ENCODE measurements around the gene CYP26B1. TPM values are rescaled to one million over a fixed set of nuclear protein-coding genes. Genes with fewer than 3 reads are reported as not detected.

Gene CYP26B1
- total RNA-seq, 1 donor from 2014 or later = 1.5 TPM

- H3K27me3 ChIP-seq (ENCODE audit: low read depth) = peaks cover 87% of the 10 kb centered on the region
- no peaks in the 10 kb centered on the region for H3K36me3 ChIP-seq
- no peak overlapping the region for H3K27ac ChIP-seq (replicated peaks)
- peak overlapping the region; percentile 70 for H3K4me3 ChIP-seq
- DNase-seq = peak; percentile 57
- peaks cover 49% of the 10 kb centered on the region for H3K4me1 ChIP-seq
- TF ChIP-seq, protein P1, sequence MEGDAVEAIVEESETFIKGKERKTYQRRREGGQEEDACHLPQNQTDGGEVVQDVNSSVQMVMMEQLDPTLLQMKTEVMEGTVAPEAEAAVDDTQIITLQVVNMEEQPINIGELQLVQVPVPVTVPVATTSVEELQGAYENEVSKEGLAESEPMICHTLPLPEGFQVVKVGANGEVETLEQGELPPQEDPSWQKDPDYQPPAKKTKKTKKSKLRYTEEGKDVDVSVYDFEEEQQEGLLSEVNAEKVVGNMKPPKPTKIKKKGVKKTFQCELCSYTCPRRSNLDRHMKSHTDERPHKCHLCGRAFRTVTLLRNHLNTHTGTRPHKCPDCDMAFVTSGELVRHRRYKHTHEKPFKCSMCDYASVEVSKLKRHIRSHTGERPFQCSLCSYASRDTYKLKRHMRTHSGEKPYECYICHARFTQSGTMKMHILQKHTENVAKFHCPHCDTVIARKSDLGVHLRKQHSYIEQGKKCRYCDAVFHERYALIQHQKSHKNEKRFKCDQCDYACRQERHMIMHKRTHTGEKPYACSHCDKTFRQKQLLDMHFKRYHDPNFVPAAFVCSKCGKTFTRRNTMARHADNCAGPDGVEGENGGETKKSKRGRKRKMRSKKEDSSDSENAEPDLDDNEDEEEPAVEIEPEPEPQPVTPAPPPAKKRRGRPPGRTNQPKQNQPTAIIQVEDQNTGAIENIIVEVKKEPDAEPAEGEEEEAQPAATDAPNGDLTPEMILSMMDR (IDR thresholded peaks at IDR 0.05; ENCODE audit: borderline replicate concordance) = peak; percentile 91
- intact Hi-C loops (cut with micrococcal nuclease) = loop anchor here (5.0 to 10.0 kb wide), 2 partner anchors 228 to 346 kb away; no protein-coding TSS in a partner anchor
- H3K9me3 ChIP-seq (replicated peaks) = no peaks in the 10 kb centered on the region
Measured at GRCh38 chr2:72150157-72150860, 2.6 kb upstream of the CYP26B1 start.

DNA sequence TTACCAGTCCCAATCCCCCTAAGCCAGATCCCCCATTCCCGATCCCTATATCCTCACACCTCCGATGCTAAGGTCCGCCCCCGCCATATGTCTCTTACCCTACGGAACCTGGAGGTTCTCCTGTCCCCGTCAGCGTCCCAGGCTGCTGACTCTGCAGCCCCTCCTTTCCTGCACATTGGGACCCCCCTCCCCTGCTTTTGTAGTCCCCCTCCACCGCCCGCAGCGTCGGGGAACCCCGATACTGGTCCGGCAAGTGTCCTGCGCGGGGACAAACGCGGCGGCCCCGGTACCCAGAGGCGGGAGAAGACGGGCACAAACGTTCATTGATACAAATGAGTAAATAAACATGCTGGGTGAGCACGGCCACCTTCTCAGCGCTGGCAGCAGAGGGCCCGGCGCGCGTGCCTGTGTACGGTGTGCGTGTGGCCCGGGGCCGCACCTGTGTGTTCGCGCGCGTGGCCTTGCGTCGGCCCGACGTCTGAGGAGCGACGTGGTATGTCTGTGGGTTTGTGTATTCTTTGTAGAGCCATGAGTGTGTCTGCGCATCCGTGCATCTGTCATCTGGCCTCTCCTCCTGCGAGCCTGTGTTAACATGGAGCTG, 2.0 kb upstream of the CYP26B1 start:
- intact Hi-C loops (cut with micrococcal nuclease) = loop anchor here (5.0 to 10.0 kb wide), 3 partner anchors 227 to 605 kb away; no protein-coding TSS in a partner anchor
- Histone ChIP-seq H3K4me3 (peak overlapping the region; percentile 70), H3K27me3 (ENCODE audit: low read depth) (peaks cover 87% of the 10 kb centered on the region), H3K4me1 (peaks cover 56% of the 10 kb centered on the region), H3K27ac (replicated peaks) (no peak overlapping the region), H3K9me3 (replicated peaks) (no peaks in the 10 kb centered on the region), H3K36me3 (no peaks in the 10 kb centered on the region)
- DNase-seq = peak; percentile 18
- TF ChIP-seq, protein P1 (IDR thresholded peaks at IDR 0.05; ENCODE audit: borderline replicate concordance) = no peak

DNA sequence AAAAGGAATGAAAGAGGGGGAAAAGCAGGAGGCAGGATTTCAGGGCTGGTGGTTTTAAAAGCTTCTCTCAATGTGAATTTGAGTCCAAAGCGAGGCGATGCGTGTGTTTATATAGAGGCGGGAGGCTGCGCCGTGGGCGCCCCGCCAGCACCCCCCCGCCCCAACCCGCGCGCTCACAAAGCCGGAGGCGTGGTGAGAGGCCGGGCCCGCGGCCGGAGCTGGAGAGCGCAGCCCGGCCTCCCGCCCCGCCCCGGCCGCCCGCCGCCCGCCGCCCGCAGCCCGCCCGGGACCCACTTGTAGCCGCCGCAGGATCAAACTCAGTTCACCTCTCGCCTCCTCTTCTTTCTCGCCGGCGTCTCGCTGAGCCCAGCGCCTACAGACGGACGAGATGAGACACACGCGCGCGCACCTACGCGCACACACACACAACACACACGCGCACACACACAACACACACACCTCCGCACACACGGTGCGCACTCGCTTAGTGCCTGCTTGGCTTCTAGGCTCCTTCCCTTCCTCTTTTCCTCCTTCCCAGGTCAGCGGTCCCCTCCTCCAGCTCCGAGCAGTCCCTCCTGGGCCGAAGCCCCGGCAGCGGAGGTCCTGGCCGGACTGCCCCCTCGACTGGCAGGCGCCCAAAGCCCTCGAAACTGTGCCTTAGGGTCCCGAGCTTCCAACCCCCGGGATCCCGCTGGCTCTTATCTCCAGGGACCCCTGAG, 1.3 kb upstream of the CYP26B1 start:
- H3K27me3 ChIP-seq (ENCODE audit: low read depth) = peaks cover 87% of the 10 kb centered on the region
- intact Hi-C loops (cut with micrococcal nuclease) = loop anchor here (10.0 kb wide), 1 partner anchor 604 kb away; no protein-coding TSS in a partner anchor
- H3K36me3 ChIP-seq = no peaks in the 10 kb centered on the region
- H3K9me3 ChIP-seq (replicated peaks) = no peaks in the 10 kb centered on the region
- H3K4me1 ChIP-seq = peaks cover 62% of the 10 kb centered on the region
- H3K27ac ChIP-seq (replicated peaks) = no peak overlapping the region
- H3K4me3 ChIP-seq = peak overlapping the region; percentile 70
- TF ChIP-seq, protein P1 (IDR thresholded peaks at IDR 0.05; ENCODE audit: borderline replicate concordance) = no peak
- peak; percentile 43 for DNase-seq

DNA sequence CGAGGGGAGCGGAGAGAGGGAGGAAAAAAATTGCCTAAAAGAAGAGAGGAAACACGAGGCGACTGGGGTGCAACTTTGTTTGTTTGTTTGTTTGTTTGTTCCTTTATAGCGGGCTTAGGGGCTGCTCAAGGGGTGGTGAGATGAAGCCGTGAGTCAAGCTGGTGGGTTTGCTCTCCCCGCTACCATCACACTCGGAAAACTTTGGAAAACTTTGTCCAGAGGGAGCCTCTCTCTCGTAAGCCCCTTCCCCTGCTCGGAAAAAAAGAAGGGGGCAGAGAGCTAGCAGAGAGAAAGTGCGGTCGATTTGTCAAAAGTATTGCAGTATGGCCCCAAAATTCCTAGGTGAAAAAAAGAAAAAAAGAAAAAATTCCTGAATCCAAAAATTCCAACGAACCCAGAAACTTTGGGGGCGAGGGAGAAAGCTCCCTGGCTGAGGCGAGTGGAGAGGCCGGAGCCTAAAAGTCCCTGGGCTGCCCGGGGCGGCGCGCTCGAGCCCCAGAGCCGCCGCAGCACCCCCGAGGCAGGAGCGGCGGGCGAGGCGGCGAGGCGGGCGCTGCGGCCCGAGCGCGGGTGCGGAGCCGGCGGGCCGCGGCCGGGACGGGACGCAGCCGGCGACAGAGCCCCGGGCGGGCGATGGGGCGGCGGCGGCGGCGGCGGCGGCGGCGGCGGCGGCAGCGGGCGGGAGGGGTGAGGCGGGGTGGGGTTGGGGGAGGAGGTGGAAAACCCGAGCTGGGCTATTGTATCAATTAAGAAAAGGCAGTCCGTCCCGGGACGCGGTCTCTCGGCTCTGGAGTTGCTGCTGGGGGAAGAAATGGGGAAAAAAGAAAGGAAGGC, 558 bp upstream of the CYP26B1 start:
- intact Hi-C loops (cut with micrococcal nuclease) = loop anchor here (10.0 kb wide), 1 partner anchor 603 kb away; no protein-coding TSS in a partner anchor
- Histone ChIP-seq H3K27ac (replicated peaks) (no peak overlapping the region), H3K27me3 (ENCODE audit: low read depth) (peaks cover 81% of the 10 kb centered on the region), H3K9me3 (replicated peaks) (no peaks in the 10 kb centered on the region), H3K4me1 (peaks cover 70% of the 10 kb centered on the region), H3K36me3 (no peaks in the 10 kb centered on the region), H3K4me3 (peak overlapping the region; percentile 70)
- peak; percentile 14 for DNase-seq
- TF ChIP-seq, protein P1 (IDR thresholded peaks at IDR 0.05; ENCODE audit: borderline replicate concordance) = no peak
